NCI-H460 (cell line): ENCODE measurements around the gene C11orf52. TPM values are rescaled to one million over a fixed set of nuclear protein-coding genes. Genes with fewer than 3 reads are reported as not detected.
A peak's percentile ranks its signal among the peaks of the same experiment; 100 is the strongest.
"Not testable (repeated sequence)": the region's sequence is repeated elsewhere in the genome, so short reads cannot be mapped to it uniquely, and the experiment has no call there.

Source experiments
- DNase-seq: peaks from one replicate; pipeline ENCODE4 v3.0.0-alpha.2; 2016; ENCODE audit warnings: low read depth; ENCODE audit errors: extremely low read depth
- polyA plus RNA-seq: library from polyadenylated mRNA; depleted of rRNA; stranded (reverse); fragments of >200 nt; gene quantifications from 2 replicates; pipeline ENCODE4 v1.2.3, GENCODE V29; 2014; cell fraction: nucleus; rRNA removed
- total RNA-seq: library from RNA; depleted of rRNA; stranded (reverse); fragments of >200 nt; shearing (Covaris generic); gene quantifications from 2 replicates; pipeline ENCODE4 v1.2.3, GENCODE V29; 2014; rRNA removed

Gene C11orf52, protein sequence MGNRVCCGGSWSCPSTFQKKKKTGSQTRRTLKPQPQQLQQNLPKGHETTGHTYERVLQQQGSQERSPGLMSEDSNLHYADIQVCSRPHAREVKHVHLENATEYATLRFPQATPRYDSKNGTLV
- total RNA-seq, result 0.25 TPM in 1 of 2 replicates, not detected in the other
- polyA plus RNA-seq, result not detected in 2 replicates

DNA sequence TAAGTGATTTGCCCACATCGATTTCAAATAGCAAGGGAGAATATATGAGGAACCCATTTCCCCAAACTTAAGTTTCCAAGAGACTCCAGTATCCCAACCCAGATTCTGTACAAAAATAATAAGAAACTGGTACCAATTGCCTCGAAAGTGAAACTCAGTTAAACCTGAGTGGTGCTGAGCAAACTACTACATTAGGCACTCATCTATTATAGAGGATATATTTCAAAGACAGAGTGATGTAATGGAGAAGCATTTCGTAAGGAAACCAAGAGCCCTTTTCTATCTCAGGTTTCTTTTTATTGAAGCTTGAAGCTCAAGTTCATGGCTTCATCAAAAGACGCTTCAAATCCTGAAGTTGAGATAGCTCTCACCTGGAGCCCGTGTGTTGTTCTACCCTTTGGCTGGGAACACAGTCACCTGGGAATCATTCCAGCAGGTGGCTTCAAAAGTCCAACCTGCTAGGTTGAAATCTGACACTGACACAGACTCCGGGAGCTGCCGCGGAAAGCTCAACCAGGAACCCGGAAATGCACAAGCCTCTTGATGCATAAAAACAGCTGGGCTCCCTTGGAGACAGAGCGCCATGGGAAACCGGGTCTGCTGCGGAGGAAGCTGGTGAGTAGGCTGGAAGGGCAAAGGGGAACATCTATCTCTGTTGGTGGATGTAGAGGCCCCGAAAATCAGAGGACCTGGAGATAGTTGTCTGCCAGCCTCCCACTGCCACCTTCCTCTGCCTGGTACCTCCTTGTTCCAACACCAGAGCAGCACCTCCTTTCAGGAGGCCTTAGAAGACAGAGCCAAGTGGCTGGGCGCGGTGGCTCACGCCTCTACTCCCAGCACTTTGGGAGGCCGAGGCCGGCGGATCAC is at the start of gene C11orf52:
Gene C11orf52 (plus strand): TSS at position 524 of the 867 bp plus-strand sequence. CDS start 60 bp downstream, at position 584.
- DNase-seq, result no peak

GRCh38 chr11:111870113-111870512 is 48.6 kb upstream of the C11orf52 start:
- no peak for DNase-seq

DNA sequence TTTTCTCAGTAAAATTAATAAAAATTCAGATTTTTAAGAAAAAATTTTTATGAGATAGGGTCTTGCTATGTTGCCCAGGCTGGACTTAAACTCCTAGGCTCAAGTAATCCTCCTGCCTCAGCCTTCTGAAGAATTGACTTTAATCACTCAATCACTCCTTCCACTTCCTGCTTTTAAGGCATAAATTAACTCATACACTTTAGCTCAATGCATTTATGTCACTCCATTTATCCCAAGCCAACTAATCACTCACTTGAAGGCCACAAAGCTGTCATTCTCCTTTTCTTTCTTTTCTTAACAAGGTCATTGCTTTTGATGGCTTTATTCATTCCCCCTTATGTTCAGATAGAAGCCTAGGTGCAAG is 48.2 kb upstream of the C11orf52 start:
- DNase-seq, result no peak

- peak; percentile 55 for DNase-seq
Observed at GRCh38 chr11:111870886-111871692, 47.6 kb upstream of the C11orf52 start, which contains the start of gene ALG9. TSS of gene ALG9 (minus strand) at chr11:111871581. CDS start at chr11:111871482, 99 bp downstream.

DNA sequence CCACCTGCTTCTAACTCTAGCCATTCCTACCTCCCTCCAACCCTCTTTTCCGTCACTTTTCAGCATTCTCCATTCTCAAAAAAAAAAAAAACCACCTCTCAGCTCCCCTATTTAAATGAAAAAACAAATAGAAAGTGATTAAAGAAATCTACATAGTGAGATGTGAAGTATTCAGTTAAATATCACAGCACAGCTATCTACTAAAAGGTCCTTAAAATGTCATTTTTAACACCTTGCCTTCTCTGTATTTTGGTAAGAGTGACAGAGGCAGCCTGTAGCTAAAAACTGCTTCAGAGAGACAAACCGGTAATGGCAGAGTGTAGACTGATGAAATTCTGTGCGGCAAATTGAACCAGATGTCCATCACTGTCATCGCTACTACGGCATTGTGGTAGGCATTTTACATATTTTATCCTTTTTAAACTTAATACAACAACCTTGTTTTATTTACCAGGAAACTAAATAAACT is 47.0 kb upstream of the C11orf52 start:
- DNase-seq, result no peak

DNA sequence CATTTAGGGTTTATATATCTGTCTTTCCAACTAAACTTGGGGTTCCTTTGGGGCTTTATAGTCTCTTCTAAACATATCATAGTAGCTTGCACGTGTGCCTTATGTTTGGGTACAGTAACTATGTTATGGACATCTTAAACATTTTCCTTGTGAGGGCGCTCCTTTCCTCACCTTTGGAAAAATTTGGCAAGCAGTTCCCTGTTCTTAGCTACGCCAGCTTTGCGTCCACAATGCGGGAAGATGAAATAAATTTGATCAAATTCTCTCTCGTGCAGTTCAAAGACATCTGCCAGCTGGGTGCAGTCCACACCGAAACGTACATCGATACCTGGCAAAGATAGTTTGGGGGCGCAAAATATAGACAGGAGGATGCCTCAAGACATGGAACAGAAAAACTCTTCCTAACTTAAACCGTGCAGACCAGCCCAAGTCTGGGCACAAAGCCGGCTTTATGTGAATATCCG is 40.3 kb upstream of the C11orf52 start:
- no peak for DNase-seq

GRCh38 chr11:111878849-111879636 is 39.7 kb upstream of the C11orf52 start, which contains the start of the genes CFAP68 and FDXACB1:
TSS of gene CFAP68 (plus strand) at chr11:111879541. CDS start at chr11:111879561, 20 bp downstream.
TSS of gene FDXACB1 (minus strand) at chr11:111879165. CDS start at chr11:111879132, 33 bp downstream.
- DNase-seq, result peak; percentile 95

- DNase-seq, result no peak
Observed at GRCh38 chr11:111879637-111879960, 39.1 kb upstream of the C11orf52 start.

GRCh38 chr11:111882202-111882601 is 36.5 kb upstream of the C11orf52 start:
- no peak for DNase-seq

DNA sequence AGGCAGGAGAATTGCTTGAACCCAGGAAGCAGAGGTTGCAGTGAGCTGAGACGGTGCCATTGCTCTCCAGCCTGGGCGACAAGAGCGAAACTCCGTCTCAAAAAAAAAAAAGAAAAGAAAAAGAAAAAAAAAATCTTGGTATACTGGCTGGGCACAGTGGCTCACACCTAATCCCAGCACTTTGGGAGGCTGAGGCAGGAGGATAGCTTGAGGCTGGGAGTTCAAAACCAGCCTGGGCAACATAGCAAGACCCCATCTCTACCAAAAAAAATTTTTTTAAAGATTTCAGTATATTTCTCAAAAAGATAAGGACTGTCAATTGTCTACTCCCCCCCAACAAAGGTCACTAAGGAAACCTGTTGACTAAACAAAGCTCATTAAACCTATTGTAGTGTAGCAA is 33.7 kb upstream of the C11orf52 start:
- DNase-seq, result not testable (repeated sequence)

DNA sequence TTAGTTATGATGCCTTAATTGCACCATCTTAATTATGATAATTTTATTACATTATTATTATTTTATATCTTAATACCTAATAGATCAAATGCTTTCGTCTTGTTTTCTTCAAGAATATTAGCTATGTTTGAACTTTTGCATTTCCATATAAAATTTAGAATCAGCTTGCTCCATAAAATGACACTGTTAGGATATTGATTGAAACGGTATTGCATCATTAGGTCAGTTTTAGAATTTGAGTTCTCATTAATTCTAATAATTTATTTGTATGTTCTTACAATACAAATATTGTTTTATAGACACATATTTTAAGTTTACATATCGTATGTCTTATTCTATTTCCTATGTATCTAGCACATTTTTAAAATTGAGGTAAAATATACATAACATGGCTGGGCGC is 32.7 kb upstream of the C11orf52 start:
- DNase-seq, result no peak

GRCh38 chr11:111886844-111887243 is 31.9 kb upstream of the C11orf52 start:
- DNase-seq, result no peak

DNA sequence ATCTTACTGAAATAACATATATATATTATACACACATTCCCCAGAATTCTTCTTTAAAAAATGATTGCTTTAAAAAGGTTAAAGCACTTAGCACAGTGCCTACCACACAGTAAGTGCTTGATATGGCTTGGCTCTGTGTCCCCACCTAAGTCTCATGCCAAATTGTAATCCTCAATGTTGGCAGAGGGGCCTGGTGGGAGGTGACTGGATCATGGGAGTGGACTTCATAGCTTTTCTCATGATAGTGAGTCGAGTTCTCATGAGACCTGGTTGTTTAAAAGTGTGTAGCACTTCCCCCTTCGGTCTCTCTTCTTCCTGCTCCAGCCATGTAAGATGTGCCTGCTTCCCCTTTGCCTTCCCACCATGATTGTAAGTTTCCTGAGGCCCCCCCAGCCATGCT is 13.3 kb upstream of the C11orf52 start:
- DNase-seq, result no peak

DNA sequence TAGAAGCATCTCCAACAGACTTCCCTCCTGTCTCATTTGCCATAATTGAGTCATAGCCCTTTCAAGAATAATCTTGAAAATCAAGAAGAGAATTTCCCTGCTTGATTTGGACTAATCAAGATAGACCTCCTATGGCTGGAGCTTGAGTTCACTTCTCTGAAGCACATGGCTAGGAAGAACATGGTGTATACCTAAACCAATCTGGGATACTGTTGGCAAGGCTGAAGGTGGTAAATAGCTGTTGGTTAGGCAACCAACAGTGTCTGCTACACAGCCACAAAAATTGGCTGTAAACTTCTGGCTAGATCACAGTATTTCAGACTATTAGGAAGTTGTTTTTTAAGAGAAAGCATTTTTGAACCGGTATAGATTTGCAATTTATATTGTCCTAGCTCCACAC is 12.0 kb upstream of the C11orf52 start:
- no peak for DNase-seq

- DNase-seq, result no peak
Observed at GRCh38 chr11:111908639-111909305, 9.9 kb upstream of the C11orf52 start.

DNA sequence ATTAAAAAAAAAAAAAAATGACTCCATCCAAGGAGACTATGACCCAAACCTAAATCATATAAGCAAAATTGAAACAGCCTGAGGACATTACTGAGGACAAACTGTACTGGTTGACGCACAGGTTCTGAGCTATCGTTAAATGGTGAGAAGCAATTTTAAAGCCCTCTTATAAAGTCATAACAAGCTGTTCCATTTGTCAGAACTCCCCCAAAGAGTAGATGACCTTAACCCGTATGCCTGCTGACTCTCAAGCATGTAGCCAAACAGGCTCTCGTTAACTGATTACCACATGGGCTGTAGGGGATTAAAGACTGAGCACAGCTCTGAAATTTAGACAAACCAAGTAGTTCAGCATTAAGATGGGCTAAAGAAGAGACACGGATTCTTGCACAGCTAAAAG is 9.3 kb upstream of the C11orf52 start:
- no peak for DNase-seq

- no peak for DNase-seq
Observed at GRCh38 chr11:111910676-111911562, 7.8 kb upstream of the C11orf52 start.
